Liver (tissue), 3 donors: ENCODE results near the gene TUBG2.

Source experiments
- GABPA ChIP-seq, 2 donors: IDR thresholded peaks in 1 of 2; conservative IDR thresholded peaks in 1 of 2; 2 replicates each; pipeline ENCODE4 v1.6.1; 2016; ENCODE audit warnings: antibody characterized with exemption in 2 of 2, mild to moderate bottlenecking in 1 of 2, moderate library complexity in 1 of 2
- JUND ChIP-seq, 2 donors: IDR thresholded peaks; 2 replicates each; pipeline ENCODE4 v1.6.1; 2016; ENCODE audit warnings: antibody characterized with exemption in 2 of 2
- TAF1 ChIP-seq: conservative IDR thresholded peaks from 2 replicates; pipeline ENCODE4 v1.6.1; 2016; ENCODE audit warnings: antibody characterized with exemption, mild to moderate bottlenecking
- TF ChIP-seq, protein P1 (sequence below): fragments of 150-350 bp; IDR thresholded peaks from 2 replicates; pipeline ENCODE4 v1.5.1; 2017; ENCODE audit warnings: improper control_type of control experiment, low read depth, low read length; ENCODE audit not compliant: missing input control
- donor health status: healthy.
- donor health status: healthy.

- no peak for TF ChIP-seq TAF1
- no peak for TF ChIP-seq JUND (IDR thresholded peaks at IDR 0.05)
- TF ChIP-seq, protein P1, sequence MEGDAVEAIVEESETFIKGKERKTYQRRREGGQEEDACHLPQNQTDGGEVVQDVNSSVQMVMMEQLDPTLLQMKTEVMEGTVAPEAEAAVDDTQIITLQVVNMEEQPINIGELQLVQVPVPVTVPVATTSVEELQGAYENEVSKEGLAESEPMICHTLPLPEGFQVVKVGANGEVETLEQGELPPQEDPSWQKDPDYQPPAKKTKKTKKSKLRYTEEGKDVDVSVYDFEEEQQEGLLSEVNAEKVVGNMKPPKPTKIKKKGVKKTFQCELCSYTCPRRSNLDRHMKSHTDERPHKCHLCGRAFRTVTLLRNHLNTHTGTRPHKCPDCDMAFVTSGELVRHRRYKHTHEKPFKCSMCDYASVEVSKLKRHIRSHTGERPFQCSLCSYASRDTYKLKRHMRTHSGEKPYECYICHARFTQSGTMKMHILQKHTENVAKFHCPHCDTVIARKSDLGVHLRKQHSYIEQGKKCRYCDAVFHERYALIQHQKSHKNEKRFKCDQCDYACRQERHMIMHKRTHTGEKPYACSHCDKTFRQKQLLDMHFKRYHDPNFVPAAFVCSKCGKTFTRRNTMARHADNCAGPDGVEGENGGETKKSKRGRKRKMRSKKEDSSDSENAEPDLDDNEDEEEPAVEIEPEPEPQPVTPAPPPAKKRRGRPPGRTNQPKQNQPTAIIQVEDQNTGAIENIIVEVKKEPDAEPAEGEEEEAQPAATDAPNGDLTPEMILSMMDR = no peak
- TF ChIP-seq GABPA (IDR thresholded peaks at IDR 0.05 in 1 of 2, conservative IDR thresholded peaks at IDR 0.05 in 1 of 2) = no peak
Measured at GRCh38 chr17:42623271-42623670, 35.8 kb upstream of the TUBG2 start.
